LNCAP (cell line): Measurements from ENCODE around the gene XPO1.

Source experiments
- CTCF ChIP-seq: fragments of 450-650 bp; IDR thresholded peaks from 2 replicates; pipeline ENCODE4 v1.5.1; 2017; ENCODE audit warnings: mild to moderate bottlenecking

XPO1 gene

GRCh38 chr2:61529944-61530735 is 8.0 kb downstream of the XPO1 start:
- no peak for TF ChIP-seq CTCF

- TF ChIP-seq CTCF, result no peak
Measured at GRCh38 chr2:61520261-61520660, 17.9 kb downstream of the XPO1 start.

- no peak for TF ChIP-seq CTCF
Measured at GRCh38 chr2:61512768-61513398, 25.3 kb downstream of the XPO1 start.

- no peak for TF ChIP-seq CTCF
Measured at GRCh38 chr2:61510674-61511671, 27.2 kb downstream of the XPO1 start.

GRCh38 chr2:61504949-61505348 is 33.2 kb downstream of the XPO1 start:
- TF ChIP-seq CTCF, result no peak

GRCh38 chr2:61499060-61499459 is 39.1 kb downstream of the XPO1 start:
- TF ChIP-seq CTCF, result no peak

GRCh38 chr2:61493523-61493942 is 44.6 kb downstream of the XPO1 start:
- no peak for TF ChIP-seq CTCF
